SU-DHL-6 (cell line): ENCODE measurements around the gene MGMT.

Experiments
- CTCF ChIP-seq: fragments of 200-600 bp; sonication (generic); IDR thresholded peaks from one replicate; pipeline ENCODE4 v1.5.1; 2017; ENCODE audit warnings: antibody characterized with exemption, mild to moderate bottlenecking, low read length, moderate library complexity; ENCODE audit not compliant: insufficient read depth, poor library complexity, severe bottlenecking
- EZH2phosphoT487 ChIP-seq: fragments of 200-600 bp; sonication (generic), shearing (Covaris generic); conservative IDR thresholded peaks from 2 replicates; pipeline ENCODE4 v1.6.1; 2018; ENCODE audit warnings: mild to moderate bottlenecking, antibody characterized with exemption, low read length, moderate library complexity, mixed read lengths

GRCh38 chr10:129744134-129745111 is 277.4 kb downstream of the MGMT start:
- TF ChIP-seq CTCF (no peak), EZH2phosphoT487 (no peak)
